ENCODE measurements around the gene TANC1. TPM values are rescaled to one million over a fixed set of nuclear protein-coding genes. Genes with fewer than 3 reads are reported as not detected.

The TANC1 gene
- total and polyA plus RNA-seq, 12 donors = 17.8 to 90.5 (median 70.0) TPM

- H3K4me1 ChIP-seq = peaks cover 6 to 63% (median 36%) of the 10 kb centered on the region in 9 donors
- 68 to 74% methylated on average over 13 of the region's 13 CpGs for WGBS, 2 donors
- no peak overlapping the region for H3K4me3 ChIP-seq
- DNase-seq (peak in 1 of 2 donors; percentile 52), ATAC-seq (peak in 5 of 8 donors; percentile 11 to 66 (median 40))
- no peak for TF ChIP-seq CTCF (IDR thresholded peaks at IDR 0.05)
- H3K36me3 ChIP-seq = peaks cover 0 to 11% (median 5%) of the 10 kb centered on the region in 9 donors
- intact Hi-C loops (cut with DNase I) = loop anchor here in 1 of 10 donors (10.0 kb wide), 1 partner anchor 73 kb away; no protein-coding TSS in a partner anchor
- H3K27me3 ChIP-seq = no peaks in the 10 kb centered on the region
- peak overlapping the region in 2 of 10 donors; percentile 22 to 25 for H3K27ac ChIP-seq
- H3K9me3 ChIP-seq = peaks cover 0 to 13% (median 0%) of the 10 kb centered on the region in 11 donors
Observed at GRCh38 chr2:159042115-159042850, 73.8 kb downstream of the TANC1 start.

GRCh38 chr2:159043710-159044109, 75.3 kb downstream of the TANC1 start:
- no peak for TF ChIP-seq CTCF (IDR thresholded peaks at IDR 0.05)
- Histone ChIP-seq H3K36me3 (peaks cover 0 to 11% (median 5%) of the 10 kb centered on the region in 9 donors), H3K9me3 (peaks cover 0 to 7% (median 0%) of the 10 kb centered on the region in 11 donors), H3K27ac (peak overlapping the region in 1 of 10 donors; percentile 31), H3K4me1 (peaks cover 6 to 76% (median 47%) of the 10 kb centered on the region in 9 donors), H3K4me3 (no peak overlapping the region), H3K27me3 (no peaks in the 10 kb centered on the region)
- ATAC-seq (no peak), DNase-seq (no peak)
- 90 to 91% methylated on average over 5 of the region's 5 CpGs for WGBS, 2 donors
- intact Hi-C loops (cut with DNase I) = loop anchor here in 1 of 10 donors (10.0 kb wide), 1 partner anchor 71 kb away; no protein-coding TSS in a partner anchor

- Histone ChIP-seq H3K36me3 (peaks cover 0 to 11% (median 5%) of the 10 kb centered on the region in 9 donors), H3K27me3 (no peaks in the 10 kb centered on the region), H3K27ac (peak overlapping the region in 8 of 10 donors; percentile 17 to 74 (median 56)), H3K4me3 (no peak overlapping the region), H3K9me3 (peaks cover 0 to 7% (median 0%) of the 10 kb centered on the region in 11 donors), H3K4me1 (peaks cover 6 to 87% (median 49%) of the 10 kb centered on the region in 9 donors)
- DNase-seq = no peak
- peak in 5 of 8 donors; percentile 41 to 58 (median 50) for ATAC-seq
- intact Hi-C loops (cut with DNase I) = loop anchor here in 3 of 10 donors (5.0 to 10.0 kb wide), 2 partner anchors 70 to 72 kb away; no protein-coding TSS in a partner anchor
- 51 to 63% methylated on average over 4 of the region's 4 CpGs for WGBS, 2 donors
- TF ChIP-seq CTCF (IDR thresholded peaks at IDR 0.05) = no peak
Observed at GRCh38 chr2:159044804-159045286, 76.4 kb downstream of the TANC1 start.
